Stimulated activated CD8-positive, alpha-beta memory T cell treated with anti-CD3 and anti-CD28 coated beads, Interleukin-15, amount 100 ng/mL, for 1 hour (primary cell): ENCODE data around the gene SMYD2.

Experiments used
- DNase-seq: peaks from one replicate; pipeline ENCODE4 v3.0.0-alpha.2; 2020; ENCODE audit warnings: low read depth

SMYD2 gene

GRCh38 chr1:214329470-214330220 is 48.7 kb downstream of the SMYD2 start:
- DNase-seq = no peak

- DNase-seq = no peak
These were observed 49.3 kb downstream of the SMYD2 start for GRCh38 chr1:214330222-214330621.

DNA sequence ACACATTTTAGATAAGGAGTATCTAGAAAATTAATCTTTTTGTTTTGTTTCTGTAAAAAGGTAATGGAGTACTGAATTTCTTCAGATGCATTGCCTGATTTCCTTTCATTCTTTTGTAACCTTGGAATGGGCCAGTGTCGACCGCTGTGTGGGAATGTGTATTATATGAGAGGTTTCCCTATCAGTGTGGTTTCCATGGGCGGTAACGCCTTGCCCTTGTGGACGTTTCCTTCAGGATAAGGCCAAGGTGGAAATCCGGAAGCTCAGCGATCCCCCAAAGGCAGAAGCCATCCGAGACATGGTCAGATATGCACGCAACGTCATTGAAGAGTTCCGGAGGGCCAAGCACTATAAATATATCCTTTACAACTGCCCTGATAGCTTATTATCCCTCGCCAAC is 49.8 kb downstream of the SMYD2 start:
- no peak for DNase-seq

GRCh38 chr1:214331180-214331579 is 50.2 kb downstream of the SMYD2 start:
- DNase-seq = no peak

DNA sequence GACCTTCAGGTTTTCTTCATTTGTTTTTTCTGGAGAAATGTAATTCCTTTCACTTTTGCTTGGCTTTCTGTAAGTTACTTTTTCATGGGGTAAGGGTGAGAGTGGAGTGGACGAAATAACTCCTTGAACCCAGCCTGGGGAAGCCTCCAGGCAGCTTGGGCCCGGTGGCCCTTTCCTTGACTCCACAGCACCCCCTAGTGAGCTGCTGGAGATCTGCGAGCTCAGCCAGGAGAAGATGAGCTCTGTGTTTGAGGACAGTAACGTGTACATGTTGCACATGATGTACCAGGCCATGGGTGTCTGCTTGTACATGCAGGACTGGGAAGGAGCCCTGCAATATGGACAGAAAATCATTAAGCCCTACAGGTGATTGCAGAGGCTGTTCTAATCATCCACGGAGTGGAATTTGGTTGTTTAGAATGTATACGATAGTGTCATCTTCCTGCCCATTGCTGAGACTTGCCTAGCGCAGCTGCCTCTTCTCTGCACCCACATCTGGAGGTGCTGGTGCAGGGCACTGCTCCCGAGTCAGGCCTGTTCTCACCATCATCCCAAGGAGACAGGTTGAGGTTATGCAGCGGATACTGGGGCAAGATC is 51.0 kb downstream of the SMYD2 start:
- DNase-seq = peak; percentile 24

- DNase-seq = no peak
These were observed 52.2 kb downstream of the SMYD2 start for GRCh38 chr1:214332946-214333798.

DNA sequence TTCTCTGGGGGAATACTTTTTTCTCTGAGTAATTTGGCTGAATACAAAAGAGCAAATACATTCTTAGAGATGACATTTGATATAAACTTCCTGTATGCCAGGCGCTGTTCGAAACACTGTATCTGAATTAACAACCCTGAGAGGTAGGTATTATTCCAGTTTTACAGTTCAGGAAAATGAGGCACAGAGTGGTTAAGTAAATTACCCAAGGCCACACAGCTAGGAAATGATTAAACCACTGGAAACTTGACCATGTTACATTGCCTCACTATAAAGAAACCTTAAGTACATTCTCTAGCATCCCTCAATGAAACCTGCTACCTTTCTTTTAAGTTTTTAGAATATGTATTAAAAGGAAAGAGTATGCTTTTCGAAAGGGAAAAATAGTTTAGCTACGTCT is 54.6 kb downstream of the SMYD2 start:
- DNase-seq = no peak

DNA sequence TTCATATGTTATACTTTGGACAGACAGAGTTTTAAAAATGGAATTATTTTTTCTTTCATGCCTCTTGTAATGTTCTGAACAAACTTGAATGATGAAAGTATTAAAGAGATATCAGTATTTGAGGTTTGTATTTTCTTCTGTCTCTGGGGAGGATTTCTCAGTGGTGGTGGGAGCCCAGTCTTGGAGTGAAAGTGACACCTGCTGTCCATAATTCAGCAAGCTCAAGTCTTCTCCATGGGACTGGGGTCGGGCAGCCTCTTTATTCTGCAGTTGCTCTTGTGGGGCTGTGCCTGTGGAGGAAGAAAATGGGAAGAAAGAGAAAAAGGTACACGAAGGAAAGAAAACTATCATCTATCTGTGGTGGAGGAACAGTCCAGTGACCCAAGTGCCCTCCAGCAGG is 56.1 kb downstream of the SMYD2 start:
- DNase-seq = no peak

DNA sequence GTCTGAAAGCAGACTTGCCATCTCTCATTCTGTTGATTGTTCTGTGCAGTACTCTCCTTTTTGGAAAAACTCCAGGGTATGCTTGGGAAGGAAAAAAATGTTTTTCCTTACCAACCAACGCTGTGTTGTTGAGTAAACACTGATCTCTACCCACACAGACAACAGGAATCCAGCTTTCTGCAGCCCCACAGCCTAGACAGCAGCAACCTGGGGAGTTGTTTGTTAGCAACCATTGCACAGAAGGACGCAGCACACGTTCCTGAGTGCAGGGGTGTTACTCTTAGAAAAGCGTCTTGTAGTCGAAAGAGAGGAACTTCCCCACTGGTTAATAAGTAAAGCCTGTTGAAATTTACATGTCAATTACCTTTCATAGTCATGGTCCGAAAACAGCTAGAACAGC is 56.6 kb downstream of the SMYD2 start:
- no peak for DNase-seq

DNA sequence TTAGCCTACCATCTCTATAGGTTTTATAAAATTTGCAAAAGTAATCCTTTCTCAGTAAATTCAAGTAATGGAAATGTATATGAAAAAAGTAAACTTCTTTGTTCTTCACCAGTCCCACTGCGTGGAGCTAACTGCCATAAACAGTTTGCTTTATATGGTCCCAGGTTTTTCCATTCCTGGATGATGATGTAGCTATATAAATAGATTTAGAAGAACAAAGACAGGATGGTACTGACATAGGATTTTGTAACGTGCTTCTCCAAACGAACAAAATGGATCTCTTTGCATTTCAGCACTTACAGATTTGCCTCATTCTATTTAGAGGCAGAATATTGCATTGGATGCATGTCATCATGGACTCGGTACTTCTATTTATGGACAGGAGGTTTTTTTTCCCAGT is 57.3 kb downstream of the SMYD2 start:
- no peak for DNase-seq

DNA sequence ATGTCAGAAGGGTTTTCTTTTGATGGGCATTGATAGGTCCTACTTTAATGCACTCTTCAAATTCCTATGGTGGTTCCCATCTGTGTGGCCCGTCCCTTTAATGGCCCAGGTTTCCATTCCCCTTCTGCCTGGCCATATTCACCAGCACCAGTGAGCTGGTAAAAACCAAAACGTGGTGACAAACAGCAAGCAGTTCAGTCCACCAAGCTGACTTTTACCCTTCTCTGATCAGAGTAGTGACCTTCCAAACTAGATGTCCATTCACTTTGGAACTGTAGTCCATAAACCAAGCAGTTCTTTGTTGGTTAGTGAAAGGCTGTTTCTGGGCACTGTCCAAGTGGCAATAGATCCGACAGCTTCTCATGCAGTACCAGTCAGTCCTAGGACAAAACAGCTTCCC is 60.5 kb downstream of the SMYD2 start:
- no peak for DNase-seq

GRCh38 chr1:214341932-214342331 is 61.0 kb downstream of the SMYD2 start:
- DNase-seq = no peak

DNA sequence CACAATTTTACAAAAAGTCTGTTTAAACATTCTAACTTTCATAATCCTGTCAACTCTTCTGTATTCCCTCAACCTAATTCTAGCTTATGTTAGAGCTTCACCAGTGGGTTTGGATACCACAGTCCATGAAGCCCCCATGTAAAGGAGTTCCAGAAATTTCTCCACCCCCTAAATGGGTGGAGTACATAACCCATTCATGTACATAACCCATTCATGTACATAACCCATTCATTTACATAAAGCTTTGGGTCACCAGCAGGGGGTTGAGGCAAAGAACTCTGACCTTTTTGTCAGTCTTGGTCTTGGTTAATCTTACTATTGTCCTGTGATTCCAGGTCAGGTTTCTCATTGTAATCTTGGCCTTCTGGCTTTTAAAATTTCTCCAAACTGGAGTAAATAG is 61.6 kb downstream of the SMYD2 start:
- DNase-seq = no peak

GRCh38 chr1:214344897-214345296 is 63.9 kb downstream of the SMYD2 start:
- no peak for DNase-seq

DNA sequence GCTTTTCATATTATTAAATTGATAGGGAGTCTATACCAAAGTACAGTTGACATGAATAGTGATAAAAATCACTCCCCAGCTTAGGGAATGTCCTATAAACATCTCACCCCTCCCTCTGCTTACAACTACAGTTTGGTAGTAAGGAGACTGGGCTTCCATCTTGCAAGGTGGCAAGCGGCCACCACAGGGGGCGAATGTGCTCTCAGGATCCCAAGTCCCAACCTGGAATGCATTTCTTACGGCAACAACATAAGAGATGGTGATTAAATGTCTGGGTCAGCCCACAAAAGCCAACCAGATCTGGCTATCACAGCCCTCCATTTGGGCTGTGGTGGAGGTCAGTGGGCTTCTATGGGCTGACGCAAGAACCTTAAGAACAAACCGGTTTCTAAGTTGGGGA is 68.0 kb downstream of the SMYD2 start:
- no peak for DNase-seq

DNA sequence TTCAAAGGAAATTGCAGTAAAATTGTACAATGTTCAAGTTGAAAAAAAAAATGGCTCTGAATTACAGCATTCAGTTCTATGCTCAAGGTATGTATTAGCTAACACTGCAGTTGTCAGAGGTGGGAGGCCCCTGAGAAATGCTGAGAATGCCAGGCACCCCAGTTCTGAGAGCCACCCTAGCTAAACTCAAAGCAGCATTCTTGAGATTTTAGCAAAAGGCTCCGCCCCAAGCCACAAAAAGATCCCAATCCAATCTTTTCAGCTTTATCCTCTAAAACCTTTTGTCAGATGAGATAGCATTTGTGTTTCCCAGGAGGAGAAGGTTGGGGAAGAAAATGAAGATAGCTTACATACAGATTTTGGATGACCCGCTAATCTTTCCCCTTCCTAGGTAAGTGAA is 68.8 kb downstream of the SMYD2 start:
- DNase-seq = no peak

DNA sequence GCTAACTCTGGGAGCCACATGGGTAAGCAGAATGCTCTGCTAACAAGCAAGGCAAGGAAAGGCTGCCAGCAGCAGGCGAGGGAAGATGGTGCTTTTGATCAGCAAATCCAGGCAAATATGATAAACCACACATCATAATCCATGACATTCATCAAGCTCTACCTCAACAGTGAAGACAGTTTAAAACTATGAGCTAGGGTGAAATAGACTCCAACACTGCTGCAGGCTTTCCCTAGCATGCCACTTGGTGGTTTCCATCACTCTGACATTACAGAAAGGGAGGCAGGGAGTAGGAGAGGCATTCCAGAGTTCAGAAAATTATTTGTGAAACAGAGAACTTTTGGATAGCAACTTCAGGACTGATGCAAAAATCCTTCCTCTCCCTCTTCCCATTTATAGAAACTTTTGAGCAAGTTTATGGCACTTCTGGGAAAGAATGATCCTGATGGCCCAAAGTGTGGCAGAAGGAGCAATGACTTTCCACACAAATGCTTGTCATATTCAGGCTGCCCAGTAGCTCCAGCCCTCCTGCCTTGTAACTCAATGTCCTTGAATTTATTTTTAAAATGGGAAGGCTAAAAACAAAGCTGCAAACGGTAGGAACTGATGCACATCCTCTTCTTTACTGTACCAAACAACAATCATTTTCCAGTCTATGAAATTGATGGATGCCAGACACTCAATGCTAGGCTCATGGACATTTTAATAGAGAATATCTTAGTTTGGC is 70.8 kb downstream of the SMYD2 start:
- no peak for DNase-seq

DNA sequence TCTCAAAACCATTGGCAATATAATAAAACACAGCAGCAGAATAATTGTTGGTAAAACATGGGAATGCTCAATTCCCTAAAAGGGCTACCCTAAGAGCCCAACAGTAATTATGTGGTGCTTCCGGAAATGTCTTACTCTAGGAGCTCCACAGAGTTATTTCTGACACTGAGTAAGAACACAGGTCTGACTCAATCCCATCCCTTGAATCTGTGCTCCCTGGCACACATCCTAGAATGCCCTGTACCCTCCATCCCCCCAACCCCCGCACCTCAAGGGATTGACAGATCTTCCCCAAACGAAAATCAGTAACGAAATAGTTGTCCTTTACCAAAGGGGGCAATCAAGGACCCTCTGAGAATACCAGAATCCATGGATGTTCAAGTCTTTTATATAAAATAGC is 71.9 kb downstream of the SMYD2 start:
- no peak for DNase-seq

GRCh38 chr1:214354440-214355148 is 73.6 kb downstream of the SMYD2 start:
- DNase-seq = no peak

DNA sequence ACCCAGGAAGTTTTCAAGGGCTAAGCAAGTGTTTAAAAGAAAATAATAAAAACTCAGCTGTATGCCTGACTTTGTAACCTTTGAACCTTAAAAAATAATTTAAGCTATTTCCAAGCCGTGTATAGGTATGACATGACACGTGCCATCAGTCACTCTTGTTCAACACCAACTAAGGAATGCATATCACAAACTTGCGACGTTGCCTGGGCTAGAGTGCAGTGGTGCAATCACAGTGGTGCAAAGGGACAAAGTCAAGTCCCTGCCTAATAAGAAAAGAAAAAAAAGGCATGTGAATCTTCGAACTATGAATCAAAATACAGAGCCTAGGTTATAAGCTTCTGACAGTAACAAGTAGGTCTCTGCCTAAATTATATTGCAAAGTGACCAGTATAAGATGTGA is 79.2 kb downstream of the SMYD2 start:
- DNase-seq = no peak

- DNase-seq = no peak
These were observed 79.7 kb downstream of the SMYD2 start for GRCh38 chr1:214360525-214361164.
